B cell (primary cell): ENCODE data around the gene RASL10A. TPM values are rescaled to one million over a fixed set of nuclear protein-coding genes. Genes with fewer than 3 reads are reported as not detected.

Source experiments
- ATAC-seq: fragments of 200-7000 bp; cut with Tn5 transposase; one replicate; pipeline ENCODE4 v1.10.0; 2021; ENCODE audit warnings: low read depth, mild to moderate bottlenecking, moderate number of reproducible peaks, moderate library complexity
- CTCF ChIA-PET: fragments of 350-600 bp; sonication (Branson Sonifier 250); formaldehyde crosslinking; loops from one replicate; lab custom pipeline; 2021; ENCODE audit warnings: antibody characterized with exemption, inconsistent platforms; lab: Charles Lee
- POLR2A ChIA-PET: fragments of 350-600 bp; sonication (Branson Sonifier 250); formaldehyde crosslinking; loops from one replicate; lab custom pipeline; 2021; ENCODE audit warnings: antibody characterized with exemption; lab: Charles Lee
- DNase-seq: peaks from one replicate; pipeline ENCODE4 v3.0.0; 2013
- H2AFZ ChIP-seq: 2 replicates; pipeline ENCODE4 v1.6.1; 2012; ENCODE audit warnings: mild to moderate bottlenecking, low read depth, low read length; ENCODE audit not compliant: insufficient read depth, poor library complexity, severe bottlenecking
- H3K27ac ChIP-seq, 2 donors: 1 replicate in 1 of 2; 2 replicates in 1 of 2; pipeline ENCODE4 v1.5.1; 2012 to 2013; ENCODE audit warnings: low read length in 2 of 2, mild to moderate bottlenecking in 2 of 2, moderate library complexity in 1 of 2
- H3K27me3 ChIP-seq, 4 experiments: fragments of 200-600 bp in 1 of 4; sonication (generic) in 1 of 4; replicated peaks in 1 of 4; 1 replicate in 2 of 4; 2 replicates in 2 of 4; pipeline versions ENCODE4 v1.6.1 to v1.7.0; 2013 to 2016; ENCODE audit warnings: low read length in 3 of 4, mild to moderate bottlenecking in 2 of 4, mixed read lengths in 1 of 4, moderate library complexity in 1 of 4; ENCODE audit not compliant: insufficient read depth in 4 of 4, control insufficient read depth in 3 of 4; ENCODE audit errors: control extremely low read depth in 1 of 4
- H3K36me3 ChIP-seq, 2 experiments: replicated peaks in 1 of 2; 1 replicate in 1 of 2; 2 replicates in 1 of 2; pipeline versions ENCODE4 v1.6.1 to v1.7.1; 2013; ENCODE audit warnings: low read length in 1 of 2; ENCODE audit not compliant: insufficient read depth in 2 of 2, control insufficient read depth in 1 of 2; ENCODE audit errors: control extremely low read depth in 1 of 2, extremely low read depth in 1 of 2
- H3K4me1 ChIP-seq, 2 donors: fragments of 200-600 bp in 1 of 2; sonication (generic) in 1 of 2; 1 replicate in 1 of 2; 2 replicates in 1 of 2; pipeline versions ENCODE4 v1.5.1 to v1.6.1; 2013 to 2017; ENCODE audit warnings: low read length in 2 of 2; ENCODE audit not compliant: control insufficient read depth in 2 of 2, insufficient read depth in 2 of 2
- H3K4me2 ChIP-seq: replicated peaks from 2 replicates; pipeline ENCODE3; 2012; ENCODE audit warnings: mild to moderate bottlenecking, low read depth, low read length; ENCODE audit not compliant: poor library complexity, severe bottlenecking
- H3K4me3 ChIP-seq, 5 experiments: fragments of 200-600 bp in 1 of 5; sonication (generic) in 1 of 5; 1 replicate in 3 of 5; 2 replicates in 2 of 5; pipeline versions ENCODE4 v1.5.1 to v1.7.0; 2011 to 2016; ENCODE audit warnings: low read length in 4 of 5, mild to moderate bottlenecking in 4 of 5, low read depth in 2 of 5, control low read depth in 1 of 5, moderate library complexity in 1 of 5; ENCODE audit not compliant: insufficient read depth in 1 of 5; ENCODE audit errors: control extremely low read depth in 1 of 5, extremely low read depth in 1 of 5
- H3K79me2 ChIP-seq: fragments of 200-600 bp; sonication (generic); one replicate; pipeline ENCODE4 v1.6.0; 2016; ENCODE audit warnings: low read length; ENCODE audit not compliant: control insufficient read depth, insufficient read depth
- H3K9ac ChIP-seq: fragments of 200-600 bp; sonication (generic); 2 replicates; pipeline ENCODE4 v1.6.1; 2017; ENCODE audit warnings: mild to moderate bottlenecking, low read length, moderate library complexity
- H3K9me3 ChIP-seq, 3 donors: one replicate each; pipeline versions ENCODE4 v1.6.1 to v1.7.1; 2013; ENCODE audit warnings: low read length in 2 of 3; ENCODE audit not compliant: control insufficient read depth in 2 of 3, insufficient read depth in 1 of 3; ENCODE audit errors: control extremely low read depth in 1 of 3
- H4K20me1 ChIP-seq: 2 replicates; pipeline ENCODE4 v1.6.0; 2012; ENCODE audit warnings: mild to moderate bottlenecking, low read length; ENCODE audit not compliant: insufficient read depth, control insufficient read depth, poor library complexity, severe bottlenecking
- H3K27ac Mint-ChIP-seq: one replicate; pipeline ENCODE4 v1.8.0; 2021; ENCODE audit warnings: mixed read lengths
- H3K27me3 Mint-ChIP-seq: one replicate; pipeline ENCODE4 v1.8.0; 2021; ENCODE audit warnings: mixed read lengths
- H3K4me1 Mint-ChIP-seq: one replicate; pipeline ENCODE4 v1.8.0; 2021; ENCODE audit warnings: mixed read lengths
- H3K4me3 Mint-ChIP-seq: one replicate; pipeline ENCODE4 v1.8.0; 2021; ENCODE audit warnings: mixed read lengths
- H3K9me3 Mint-ChIP-seq: one replicate; pipeline ENCODE4 v1.8.0; 2022; ENCODE audit warnings: mixed read lengths; ENCODE audit not compliant: insufficient read depth
- CTCF ChIP-seq: fragments of 200-600 bp; IDR thresholded peaks from one replicate; pipeline ENCODE4 v1.8.0; 2022; ENCODE audit warnings: antibody characterized with exemption, mild to moderate bottlenecking
- EZH2 ChIP-seq: IDR thresholded peaks from 2 replicates; pipeline ENCODE4 v1.6.1; 2012; ENCODE audit warnings: borderline replicate concordance, low read depth, mild to moderate bottlenecking, moderate library complexity, low read length; ENCODE audit not compliant: insufficient read depth, poor library complexity, severe bottlenecking
- WGBS: methylation state at CpG from one replicate; pipeline ENCODE4 v1.1.5; 2013; ENCODE audit warnings: missing lambda C conversion rate; ENCODE audit not compliant: insufficient coverage; 5-methylcytosine and 5-hydroxymethylcytosine counted together
- intact Hi-C: fragments of 100-400 bp; cut with micrococcal nuclease; formaldehyde crosslinking; loops from one replicate; pipeline ENCODE4 v1.10.0; 2022
- polyA plus RNA-seq: library from polyadenylated mRNA; depleted of rRNA; stranded (reverse); fragments of >200 nt; gene quantifications from 2 replicates; pipeline ENCODE4 v1.2.3, GENCODE V29; 2012
- total RNA-seq, 2 donors: library from RNA; stranded (reverse); fragments of 120-200 nt in 1 of 2; gene quantifications; 1 replicate in 1 of 2; 2 replicates in 1 of 2; pipeline versions ENCODE4 v1.2.3 to v1.2.4, GENCODE V29; 2013 to 2022

RASL10A gene
- total and polyA plus RNA-seq, 2 donors (not counting 1 experiment from before 2014, with no cell fraction given): 2.8 to 4.7 TPM

DNA sequence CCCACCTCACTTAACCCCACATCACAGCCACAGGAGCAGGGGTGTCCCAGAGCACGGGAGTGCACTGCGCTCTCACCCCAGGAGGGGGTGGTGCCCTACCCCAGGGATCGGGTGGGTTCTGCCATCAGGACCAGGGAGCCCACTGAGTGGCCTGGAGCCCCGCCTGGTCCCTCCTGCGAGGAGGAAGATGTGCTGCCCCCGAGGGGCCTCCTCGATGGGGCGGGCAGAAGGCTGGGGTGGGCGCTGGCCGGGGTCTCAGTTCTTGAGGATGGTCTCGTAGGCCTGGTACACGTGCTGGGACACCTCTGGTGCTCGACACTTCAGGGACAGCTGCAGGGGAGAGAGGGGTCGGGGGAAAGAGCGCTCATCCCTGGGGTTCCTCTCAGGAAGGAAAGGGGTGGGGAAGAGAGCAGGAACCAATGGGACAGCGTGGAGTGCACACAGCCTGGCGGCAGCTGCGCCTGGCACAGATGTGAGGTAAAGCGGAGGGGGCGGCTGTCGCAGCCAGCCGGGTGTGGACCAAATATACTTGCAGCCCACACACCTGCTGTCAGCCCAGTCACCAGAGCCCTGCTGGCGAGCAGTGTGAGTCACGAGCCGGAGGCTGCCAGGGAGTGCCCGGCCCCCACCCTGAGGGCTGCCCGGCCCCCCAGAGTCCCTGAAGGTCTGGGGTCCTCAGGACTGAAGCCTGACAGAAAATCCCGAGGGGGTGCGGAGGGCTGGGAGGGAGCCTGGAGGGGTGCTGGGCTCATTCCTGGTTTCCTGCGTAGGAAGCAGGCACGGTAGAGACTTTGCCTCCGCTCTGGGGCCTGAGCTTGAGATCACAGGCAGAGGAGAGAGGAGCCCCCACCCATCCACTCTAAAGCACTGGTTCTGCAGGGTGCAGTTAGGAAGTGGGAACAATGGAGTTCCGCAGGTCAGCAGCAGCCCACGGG, 13.3 kb upstream of the RASL10A start:
- Histone ChIP-seq H3K27ac (no peak overlapping the region), H2AFZ (no peak overlapping the region), H3K27me3 (no peaks in the 10 kb centered on the region), H3K4me3 (no peak overlapping the region), H4K20me1 (peaks cover 37% of the 10 kb centered on the region), H3K4me1 (no peaks in the 10 kb centered on the region), H3K9me3 (no peaks in the 10 kb centered on the region), H3K9ac (no peak overlapping the region), H3K79me2 (no peaks in the 10 kb centered on the region), H3K4me2 (no peak overlapping the region), H3K36me3 (peaks cover 0 to 61% of the 10 kb centered on the region in 2 experiments)
- 96% methylated on average over 33 of the region's 34 CpGs for WGBS
- no peak for DNase-seq
- Mint-ChIP-seq H3K4me3 (no peak overlapping the region), H3K9me3 (no peaks in the 10 kb centered on the region), H3K4me1 (no peaks in the 10 kb centered on the region), H3K27ac (no peak overlapping the region), H3K27me3 (no peaks in the 10 kb centered on the region)
- TF ChIP-seq EZH2: no peak
- TF ChIP-seq CTCF: no peak
- no peak for ATAC-seq
- intact Hi-C loops: no loop called here
- ChIA-PET CTCF (no interaction called here), POLR2A (no interaction called here)

- no peaks in the 10 kb centered on the region for H3K4me1 ChIP-seq
- DNase-seq (no peak), ATAC-seq (no peak)
- peaks cover 34% of the 10 kb centered on the region for H4K20me1 ChIP-seq
- H3K36me3 ChIP-seq: peaks cover 0 to 54% of the 10 kb centered on the region in 2 experiments
- H3K9me3 Mint-ChIP-seq: no peaks in the 10 kb centered on the region
- H3K9me3 ChIP-seq: no peaks in the 10 kb centered on the region
- H3K27ac ChIP-seq: no peak overlapping the region
- H3K9ac ChIP-seq: no peak overlapping the region
- no peak overlapping the region for H3K4me3 ChIP-seq
- H3K4me1 Mint-ChIP-seq: no peaks in the 10 kb centered on the region
- no peak overlapping the region for H3K4me3 Mint-ChIP-seq
- H2AFZ ChIP-seq: no peak overlapping the region
- ChIA-PET CTCF (no interaction called here), POLR2A (no interaction called here)
- no peak overlapping the region for H3K27ac Mint-ChIP-seq
- H3K27me3 Mint-ChIP-seq: no peaks in the 10 kb centered on the region
- TF ChIP-seq CTCF (no peak), EZH2 (no peak)
- no peak overlapping the region for H3K4me2 ChIP-seq
- no peaks in the 10 kb centered on the region for H3K27me3 ChIP-seq
- intact Hi-C loops: no loop called here
- 94% methylated on average over 4 of the region's 5 CpGs for WGBS
- no peaks in the 10 kb centered on the region for H3K79me2 ChIP-seq
Measured at GRCh38 chr22:29328055-29328454, 12.6 kb upstream of the RASL10A start.
